GM19438 (cell line): Measurements from ENCODE around the gene DNAJC21.

Experiments
- ATAC-seq: cut with Tn5 transposase; IDR thresholded peaks from one replicate; pipeline ENCODE4 v1.9.1; 2021; ENCODE audit warnings: low read depth; ENCODE audit not compliant: unreplicated experiment

The DNAJC21 gene

DNA sequence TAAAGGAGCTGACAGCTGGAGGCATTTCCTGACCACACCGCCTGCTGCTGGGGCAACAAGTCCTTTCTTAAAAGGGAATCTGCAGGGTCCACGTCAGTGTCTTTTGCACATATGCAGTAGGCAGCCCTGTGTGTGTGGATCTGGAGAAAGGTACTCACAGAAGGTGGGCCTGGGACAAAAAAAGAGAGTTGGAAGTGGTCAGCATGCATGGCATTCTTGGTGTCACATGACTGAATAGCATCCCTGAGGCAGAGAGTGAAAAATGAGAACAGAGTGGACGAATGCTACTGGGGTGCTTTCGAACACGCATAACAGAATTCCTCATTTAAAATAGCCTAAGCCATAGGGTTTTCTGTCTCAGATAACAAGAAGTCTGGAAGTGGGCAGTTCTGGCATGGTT lies 47.0 kb downstream of the DNAJC21 start:
- ATAC-seq = no peak

DNA sequence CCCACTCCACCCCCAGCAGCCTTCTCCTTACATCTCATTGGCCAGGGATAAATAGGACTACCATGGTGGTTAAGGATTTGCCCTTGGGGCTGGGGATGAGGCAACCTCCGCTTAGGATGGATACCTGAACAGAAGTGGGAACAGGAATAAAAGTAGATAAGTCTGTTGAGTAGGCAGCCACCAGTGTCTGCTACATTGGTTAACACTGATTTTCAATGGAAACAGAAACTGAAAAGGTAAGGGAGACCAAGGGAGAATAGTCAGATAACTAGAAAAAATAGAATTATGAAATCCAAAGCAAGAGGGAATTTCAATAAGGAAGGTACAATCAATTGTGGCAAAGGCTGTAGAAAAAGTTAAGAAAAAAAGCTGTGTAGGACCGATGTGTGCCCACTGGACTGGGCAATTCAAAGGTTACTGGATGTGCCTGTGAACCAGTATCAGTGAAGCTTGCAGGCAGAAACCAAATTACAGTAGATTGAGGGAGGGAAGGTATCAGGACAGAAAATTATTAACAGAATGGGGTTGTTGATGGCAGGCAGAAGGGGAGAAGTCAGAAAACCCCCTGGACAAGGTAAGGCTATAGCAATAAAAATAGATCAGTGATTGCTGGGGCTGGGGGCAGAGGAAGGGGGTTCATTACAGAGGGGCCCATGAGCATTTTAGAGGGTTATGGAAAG lies 48.7 kb downstream of the DNAJC21 start:
- ATAC-seq = peak; percentile 88

DNA sequence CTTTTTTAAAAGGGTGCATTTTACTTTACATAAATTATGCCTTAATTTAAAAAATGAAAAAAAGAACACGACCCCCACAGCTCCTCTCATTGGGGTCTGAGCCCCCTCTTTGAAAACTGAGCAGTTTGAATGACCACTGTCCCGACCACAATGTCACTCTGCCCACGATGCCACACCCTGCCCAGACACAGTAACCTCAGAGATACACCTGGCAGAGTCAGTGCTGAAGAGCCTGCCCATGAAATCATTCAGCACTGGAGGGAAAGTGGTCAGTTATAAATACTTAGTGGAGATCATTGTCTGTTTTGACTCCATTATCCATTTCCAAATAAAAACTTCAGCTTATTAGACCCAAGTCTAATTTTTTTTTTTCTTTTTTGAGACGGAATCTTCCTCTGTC lies 49.3 kb downstream of the DNAJC21 start:
- ATAC-seq = peak; percentile 35

DNA sequence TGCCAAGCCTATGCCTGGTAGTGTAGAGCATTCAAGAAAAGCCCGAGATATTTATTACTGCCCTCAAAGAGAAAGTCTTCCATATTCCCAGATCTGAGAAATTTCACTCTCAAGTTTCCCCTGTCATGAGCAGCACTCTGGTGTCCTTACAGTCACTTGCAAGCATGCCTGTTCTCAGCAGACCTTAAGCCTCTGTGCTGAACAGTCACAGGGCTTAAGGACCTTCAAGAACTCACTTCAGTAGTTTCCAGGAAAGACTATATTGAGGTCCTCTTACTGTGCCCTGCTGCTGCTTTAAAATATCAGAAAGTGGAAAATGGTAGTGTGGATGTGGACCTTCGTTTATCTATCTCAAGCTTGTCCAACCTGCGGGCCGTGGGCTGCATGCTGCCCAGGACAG lies 53.5 kb downstream of the DNAJC21 start:
- ATAC-seq = no peak

DNA sequence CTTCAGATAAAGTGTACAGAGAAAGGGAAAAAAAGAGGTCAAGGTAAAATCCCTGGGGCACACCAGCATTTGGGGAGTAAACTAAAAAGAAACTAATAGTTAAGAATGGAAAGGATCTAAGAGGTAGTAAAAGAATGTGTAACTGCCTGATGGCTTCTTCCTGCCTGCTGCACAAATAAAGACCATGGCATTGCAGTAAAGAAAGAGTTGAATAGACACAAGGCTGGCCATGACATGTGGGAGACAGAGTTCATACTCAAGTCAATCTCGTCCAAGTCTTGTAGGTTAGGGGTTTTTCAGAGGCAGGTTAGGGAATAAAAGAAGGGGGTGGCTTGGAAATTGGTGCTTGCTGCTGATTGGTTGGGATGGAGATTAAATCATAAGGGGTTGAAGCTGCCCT lies 57.6 kb downstream of the DNAJC21 start:
- ATAC-seq = no peak

DNA sequence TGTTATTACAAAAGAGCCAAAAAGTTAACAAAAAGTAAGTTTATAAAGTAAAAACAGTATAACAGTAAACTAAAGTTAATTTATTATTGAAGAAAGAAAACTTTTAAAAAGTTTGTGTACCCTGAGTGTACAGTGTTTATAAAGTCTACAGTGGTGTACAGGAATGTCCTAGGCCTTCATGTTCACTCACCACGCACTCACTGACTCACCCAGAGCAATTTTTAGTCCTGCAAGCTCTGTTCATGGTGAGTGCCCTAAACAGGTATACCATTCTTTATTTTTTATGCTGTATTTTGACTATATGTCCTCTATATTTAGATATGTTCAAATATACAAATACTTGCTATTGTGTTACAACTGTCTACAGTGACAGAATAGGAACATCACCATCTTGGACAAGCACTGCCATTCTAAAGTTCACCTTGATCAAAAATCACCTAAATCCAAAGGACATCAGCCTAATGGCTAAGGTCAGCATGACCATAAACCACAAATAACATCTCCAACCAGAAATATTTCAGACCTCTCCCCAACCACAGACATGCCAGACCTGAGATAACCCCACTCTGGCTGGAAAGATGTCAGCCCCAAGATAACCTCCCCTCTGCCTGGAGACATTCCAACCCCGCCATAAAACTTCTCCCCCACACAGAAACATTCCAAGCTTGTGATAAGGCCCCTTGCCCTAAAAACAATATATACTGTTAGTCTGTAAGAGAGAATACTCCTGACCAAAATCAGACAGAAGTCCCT lies 62.3 kb downstream of the DNAJC21 start:
- no peak for ATAC-seq

DNA sequence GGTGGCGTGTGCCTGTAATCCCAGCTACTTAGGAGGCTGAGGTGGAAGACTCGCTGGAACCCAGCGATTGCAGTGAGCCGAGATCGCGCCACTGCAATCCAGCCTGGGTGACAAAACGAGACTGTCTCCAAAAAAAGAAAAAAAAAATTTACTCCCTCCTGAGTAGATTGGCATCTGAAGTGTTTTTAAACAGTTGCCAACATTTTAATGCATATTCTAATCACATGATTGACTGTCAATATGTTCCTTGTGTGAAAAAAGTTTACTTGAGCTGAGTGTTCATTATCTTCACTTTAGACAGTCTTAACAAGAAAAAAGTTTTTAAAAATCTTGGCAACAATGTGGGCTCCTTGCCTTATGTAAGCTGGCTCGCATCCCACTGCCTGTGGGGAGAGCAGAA lies 64.6 kb downstream of the DNAJC21 start:
- no peak for ATAC-seq

DNA sequence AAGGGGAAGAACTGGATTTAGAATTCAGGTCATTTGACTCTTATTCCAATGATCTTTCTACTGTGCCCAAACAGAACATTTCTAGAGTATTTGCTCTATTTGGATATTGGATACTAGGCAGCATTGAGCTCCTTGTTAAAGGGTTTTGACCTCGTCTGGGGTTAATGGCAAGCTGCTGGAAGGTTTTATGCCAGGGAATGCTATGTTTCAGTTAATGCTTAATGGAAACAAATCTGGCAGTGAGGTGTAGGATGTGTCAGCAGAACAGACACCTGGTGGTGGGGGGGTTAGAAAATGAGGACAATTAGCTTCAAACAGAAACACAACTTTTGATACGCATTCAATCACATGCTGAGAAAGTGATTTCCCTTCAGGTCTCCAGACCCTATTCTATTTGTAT lies 66.9 kb downstream of the DNAJC21 start:
- no peak for ATAC-seq

DNA sequence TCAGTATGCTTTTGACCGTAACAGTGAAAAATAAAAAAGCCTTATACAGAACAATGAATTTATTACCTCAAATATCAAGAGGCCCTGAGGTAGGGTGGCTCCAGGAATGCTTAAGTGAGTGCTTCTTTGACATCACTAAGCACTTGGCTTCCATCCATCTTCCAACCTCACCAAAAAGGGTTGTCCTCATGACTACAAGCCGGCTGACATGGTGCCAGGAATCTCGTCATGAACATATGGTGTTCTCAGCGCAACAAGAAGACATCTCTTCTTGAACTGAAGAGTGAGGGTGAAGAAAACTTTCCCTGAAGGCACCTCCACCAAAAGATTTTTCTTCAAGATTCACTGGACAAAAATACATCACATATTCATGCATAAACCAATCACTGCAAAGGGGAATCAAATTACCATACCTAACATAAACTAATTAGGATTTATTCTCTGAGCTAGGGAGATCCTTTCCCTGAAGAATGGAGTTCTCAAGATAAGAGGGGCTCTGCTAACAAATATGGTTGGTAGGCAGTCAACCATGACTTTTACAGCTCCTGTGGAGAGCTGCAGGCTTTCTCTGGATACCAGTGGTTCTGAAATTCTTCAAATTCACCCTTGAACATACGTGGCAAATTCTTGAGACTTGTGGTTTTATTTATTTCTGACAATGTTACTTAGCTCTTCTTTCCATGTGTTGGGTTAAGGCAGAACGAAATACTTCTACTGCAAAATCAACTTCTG lies 68.9 kb downstream of the DNAJC21 start:
- ATAC-seq = no peak

DNA sequence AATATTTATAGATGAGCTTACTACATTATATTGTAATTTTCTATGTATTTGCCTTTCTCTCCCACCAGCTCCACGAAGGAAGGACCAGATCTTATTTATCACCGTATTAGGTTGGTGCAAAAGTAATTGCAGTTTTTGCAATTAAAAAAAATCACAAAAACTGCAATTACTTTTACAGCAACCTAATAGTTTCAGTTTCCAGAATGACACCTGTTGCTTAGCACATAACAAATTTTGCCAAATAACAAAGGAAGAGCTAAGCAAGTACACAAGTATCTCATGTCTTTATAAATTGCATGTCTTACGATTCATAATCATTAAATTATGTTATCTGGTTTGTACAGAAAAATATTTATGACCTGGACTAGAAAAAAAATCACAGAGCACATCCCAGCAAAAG lies 72.5 kb downstream of the DNAJC21 start:
- no peak for ATAC-seq

DNA sequence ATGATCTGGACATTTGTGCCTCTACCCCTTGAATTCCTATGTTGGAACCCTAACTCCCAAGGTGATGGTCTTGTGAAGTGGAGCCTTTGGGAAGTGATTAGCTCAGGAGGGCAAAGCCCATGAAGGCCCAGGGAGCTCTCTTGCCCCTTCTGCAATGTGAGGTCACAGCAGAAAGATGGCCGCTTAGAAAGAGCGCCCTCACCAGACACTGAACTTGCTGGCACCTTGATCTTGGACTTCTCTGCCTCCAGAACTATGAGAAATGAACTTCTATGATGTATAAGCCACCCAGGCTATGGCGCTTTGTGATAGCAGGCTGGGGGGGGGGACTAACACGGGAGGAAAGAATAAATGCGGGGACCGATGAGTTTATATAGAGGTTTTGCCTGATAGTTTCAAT lies 73.1 kb downstream of the DNAJC21 start:
- no peak for ATAC-seq

DNA sequence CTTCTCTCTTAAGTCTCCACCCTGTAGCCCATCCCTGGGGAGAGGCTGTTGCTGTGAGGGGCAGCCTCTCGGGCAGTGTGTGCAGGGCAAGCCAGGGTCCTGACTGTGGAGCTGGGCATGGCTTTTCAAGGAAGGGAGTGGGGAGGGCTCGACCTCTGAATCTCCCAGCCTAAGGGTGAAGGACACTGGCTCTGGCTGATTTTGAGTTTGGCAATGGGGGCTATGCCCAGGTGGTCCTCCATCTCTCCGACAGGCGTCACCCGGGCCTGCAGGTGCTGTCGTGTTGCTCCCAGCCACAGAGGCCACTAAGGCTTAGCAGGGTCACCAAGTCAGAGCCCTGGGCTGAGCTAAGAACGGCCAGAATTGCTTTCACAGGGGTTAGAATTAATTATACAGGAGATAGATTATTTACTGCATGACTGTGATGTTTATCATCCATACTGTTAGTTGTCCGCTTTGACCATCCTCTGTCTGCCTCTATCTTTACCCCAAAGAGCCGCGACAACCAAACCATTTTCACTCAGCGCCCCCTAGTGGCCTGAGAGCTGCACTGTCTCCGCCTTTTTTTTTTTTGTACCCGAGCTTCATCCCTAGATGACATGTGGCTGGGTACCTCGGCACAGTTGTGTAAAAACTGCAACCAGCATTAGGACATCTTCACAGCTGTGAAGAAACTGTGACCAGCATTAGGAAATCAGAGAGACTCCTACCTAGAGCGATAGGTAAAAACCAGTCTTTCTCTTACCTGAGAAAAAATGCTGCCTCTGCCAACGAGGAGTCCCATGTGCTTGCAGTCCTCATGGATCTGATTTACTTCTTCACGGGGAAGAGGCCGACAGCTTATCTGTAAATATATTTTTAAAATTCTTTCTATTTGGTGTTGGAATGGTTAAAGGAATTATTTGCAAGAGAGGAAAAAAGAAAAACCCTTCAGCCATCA lies 73.9 kb downstream of the DNAJC21 start:
- peak; percentile 86 for ATAC-seq

DNA sequence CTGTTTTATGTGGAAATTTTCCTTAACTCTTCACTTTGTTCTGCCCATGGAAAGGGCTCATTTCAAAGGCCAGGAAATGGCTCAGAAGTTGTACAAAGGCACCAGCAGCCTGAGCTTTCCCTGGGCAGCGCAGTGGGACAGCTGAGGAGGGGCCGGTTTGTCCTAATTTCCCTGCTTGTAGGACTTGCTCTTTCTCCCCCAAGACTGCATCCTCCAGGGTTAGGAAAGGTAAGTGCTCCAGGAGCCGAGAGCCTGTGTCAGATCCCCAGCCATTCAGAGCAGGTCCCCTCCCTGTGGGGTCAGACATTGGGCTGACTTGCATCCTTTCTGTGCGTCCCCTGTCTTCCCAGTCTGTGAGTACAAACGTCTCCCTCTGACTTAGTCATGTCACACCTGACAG lies 74.8 kb downstream of the DNAJC21 start:
- ATAC-seq = no peak

DNA sequence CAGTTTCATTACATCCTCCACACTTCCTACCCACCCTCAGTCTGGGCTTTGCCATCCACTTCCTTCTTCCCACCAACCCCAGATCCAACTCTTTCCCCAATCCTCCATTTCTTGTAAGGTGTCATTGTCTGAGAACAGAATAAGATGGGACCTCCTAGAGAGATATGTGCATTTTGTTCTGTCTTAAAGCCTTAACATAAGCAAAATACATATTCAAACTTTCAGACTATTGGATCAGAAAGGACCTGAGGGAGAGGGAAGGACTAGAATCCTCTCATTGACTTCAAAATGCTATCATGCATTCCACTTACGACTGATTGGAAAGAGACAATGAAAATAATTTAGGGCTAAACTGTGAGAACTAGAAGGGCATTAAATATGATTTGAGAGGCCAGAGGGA lies 75.4 kb downstream of the DNAJC21 start:
- ATAC-seq = no peak
